ENCODE data around the gene IL22RA1.

Gene IL22RA1

GRCh38 chr1:24164004-24164403 is 21.1 kb upstream of the IL22RA1 start:
- DNase-seq, result no peak

- DNase-seq, result no peak
Observed at GRCh38 chr1:24162201-24162600, 19.3 kb upstream of the IL22RA1 start.

- DNase-seq, result no peak
Observed at GRCh38 chr1:24161270-24161669, 18.3 kb upstream of the IL22RA1 start.

GRCh38 chr1:24159366-24159765 is 16.4 kb upstream of the IL22RA1 start:
- DNase-seq, result no peak

- no peak for DNase-seq
Observed at GRCh38 chr1:24157918-24158481, 15.1 kb upstream of the IL22RA1 start.

GRCh38 chr1:24156542-24157260 is 13.8 kb upstream of the IL22RA1 start:
- DNase-seq, result no peak

GRCh38 chr1:24155011-24155782 is 12.3 kb upstream of the IL22RA1 start:
- DNase-seq, result peak; percentile 71

GRCh38 chr1:24154215-24154614 is 11.3 kb upstream of the IL22RA1 start:
- DNase-seq, result no peak

GRCh38 chr1:24152631-24153494 is 9.9 kb upstream of the IL22RA1 start:
- no peak for DNase-seq

- no peak for DNase-seq
Observed at GRCh38 chr1:24151175-24151533, 8.2 kb upstream of the IL22RA1 start.

- peak; percentile 90 for DNase-seq
Observed at GRCh38 chr1:24150234-24151174, 7.6 kb upstream of the IL22RA1 start.

- no peak for DNase-seq
Observed at GRCh38 chr1:24149866-24150233, 6.9 kb upstream of the IL22RA1 start.

GRCh38 chr1:24147816-24148215 is 4.9 kb upstream of the IL22RA1 start:
- no peak for DNase-seq

GRCh38 chr1:24147194-24147593 is 4.3 kb upstream of the IL22RA1 start:
- no peak for DNase-seq

GRCh38 chr1:24141311-24141997 is 1.5 kb downstream of the IL22RA1 start:
- DNase-seq, result no peak

- DNase-seq, result no peak
Observed at GRCh38 chr1:24140741-24141181, 2.2 kb downstream of the IL22RA1 start.

GRCh38 chr1:24139841-24140425 is 3.0 kb downstream of the IL22RA1 start:
- no peak for DNase-seq

GRCh38 chr1:24139222-24139489 is 3.8 kb downstream of the IL22RA1 start:
- DNase-seq, result no peak

GRCh38 chr1:24138476-24139221 is 4.3 kb downstream of the IL22RA1 start:
- no peak for DNase-seq

GRCh38 chr1:24136956-24137539 is 5.9 kb downstream of the IL22RA1 start:
- no peak for DNase-seq

Measured in NCI-H2029 (cell line).